ENCODE data around the gene NEURL1.

DNA sequence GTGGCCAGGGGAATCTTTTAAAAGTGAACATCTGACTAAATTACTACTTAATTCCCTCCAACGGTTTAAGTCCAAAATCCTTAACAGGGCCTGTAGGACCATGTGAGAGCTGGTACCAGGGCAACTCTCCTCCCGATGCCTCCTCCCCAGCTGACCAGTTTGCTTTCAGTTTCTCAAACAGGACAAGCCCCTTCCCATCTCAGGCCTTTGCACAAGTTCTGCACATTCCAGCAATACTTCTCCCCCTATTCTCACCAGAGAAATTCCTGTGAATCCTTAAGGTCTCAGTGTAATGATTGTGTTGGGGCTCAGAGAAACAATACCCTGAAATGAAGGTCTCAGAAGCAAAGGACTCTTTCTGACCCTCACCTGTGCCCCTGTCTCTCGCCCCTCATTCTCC is 26.8 kb upstream of the NEURL1 start:
- TF ChIP-seq, protein P1, sequence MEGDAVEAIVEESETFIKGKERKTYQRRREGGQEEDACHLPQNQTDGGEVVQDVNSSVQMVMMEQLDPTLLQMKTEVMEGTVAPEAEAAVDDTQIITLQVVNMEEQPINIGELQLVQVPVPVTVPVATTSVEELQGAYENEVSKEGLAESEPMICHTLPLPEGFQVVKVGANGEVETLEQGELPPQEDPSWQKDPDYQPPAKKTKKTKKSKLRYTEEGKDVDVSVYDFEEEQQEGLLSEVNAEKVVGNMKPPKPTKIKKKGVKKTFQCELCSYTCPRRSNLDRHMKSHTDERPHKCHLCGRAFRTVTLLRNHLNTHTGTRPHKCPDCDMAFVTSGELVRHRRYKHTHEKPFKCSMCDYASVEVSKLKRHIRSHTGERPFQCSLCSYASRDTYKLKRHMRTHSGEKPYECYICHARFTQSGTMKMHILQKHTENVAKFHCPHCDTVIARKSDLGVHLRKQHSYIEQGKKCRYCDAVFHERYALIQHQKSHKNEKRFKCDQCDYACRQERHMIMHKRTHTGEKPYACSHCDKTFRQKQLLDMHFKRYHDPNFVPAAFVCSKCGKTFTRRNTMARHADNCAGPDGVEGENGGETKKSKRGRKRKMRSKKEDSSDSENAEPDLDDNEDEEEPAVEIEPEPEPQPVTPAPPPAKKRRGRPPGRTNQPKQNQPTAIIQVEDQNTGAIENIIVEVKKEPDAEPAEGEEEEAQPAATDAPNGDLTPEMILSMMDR (conservative IDR thresholded peaks at IDR 0.05) = no peak
- TF ChIP-seq ZFX (IDR thresholded peaks at IDR 0.05) = no peak

Data from C4-2B (cell line).